Hypothalamus (tissue), 51 donors: Measurements from ENCODE around the gene ARHGAP27.

Experiments
- DNase-seq, 51 donors: peaks; one replicate each; lab custom pipeline; 2025; lab: John Stamatoyannopoulos, UW

ARHGAP27 gene

GRCh38 chr17:45431531-45432404 is 902 bp downstream of the ARHGAP27 start:
- DNase-seq: peak in 4 of 51 donors; percentile 20 to 29 (median 24)

- DNase-seq: no peak
Measured at GRCh38 chr17:45430738-45431530, 1.7 kb downstream of the ARHGAP27 start.

GRCh38 chr17:45430006-45430737 is 2.5 kb downstream of the ARHGAP27 start:
- no peak for DNase-seq

GRCh38 chr17:45429339-45430005 is 3.2 kb downstream of the ARHGAP27 start:
- no peak for DNase-seq

GRCh38 chr17:45428931-45429338 is 3.7 kb downstream of the ARHGAP27 start:
- DNase-seq: peak in 2 of 51 donors; percentile 17 to 53

- peak in 44 of 51 donors; percentile 10 to 81 (median 46) for DNase-seq
Measured at GRCh38 chr17:45428050-45428617, 4.5 kb downstream of the ARHGAP27 start.

- no peak for DNase-seq
Measured at GRCh38 chr17:45427181-45427835, 5.4 kb downstream of the ARHGAP27 start.

GRCh38 chr17:45426561-45426960 is 6.1 kb downstream of the ARHGAP27 start:
- DNase-seq: no peak

- no peak for DNase-seq
Measured at GRCh38 chr17:45425984-45426413, 6.7 kb downstream of the ARHGAP27 start.

GRCh38 chr17:45425125-45425983 is 7.3 kb downstream of the ARHGAP27 start:
- DNase-seq: no peak

- no peak for DNase-seq
Measured at GRCh38 chr17:45424769-45425124, 7.9 kb downstream of the ARHGAP27 start.

GRCh38 chr17:45423975-45424335 is 8.7 kb downstream of the ARHGAP27 start:
- no peak for DNase-seq

- DNase-seq: no peak
Measured at GRCh38 chr17:45423304-45423974, 9.2 kb downstream of the ARHGAP27 start.

GRCh38 chr17:45414990-45415881 is 17.4 kb downstream of the ARHGAP27 start:
- DNase-seq: no peak

- DNase-seq: peak in 17 of 51 donors; percentile 11 to 46 (median 25)
Measured at GRCh38 chr17:45413498-45413923, 19.2 kb downstream of the ARHGAP27 start.

- DNase-seq: no peak
Measured at GRCh38 chr17:45411348-45412105, 21.1 kb downstream of the ARHGAP27 start.
